CD14-positive monocyte (primary cell): ENCODE data around the gene SIK3. TPM values are rescaled to one million over a fixed set of nuclear protein-coding genes. Genes with fewer than 3 reads are reported as not detected.
"Not testable (repeated sequence)": the region's sequence is repeated elsewhere in the genome, so short reads cannot be mapped to it uniquely, and the experiment has no call there.

Source experiments
- DNase-seq, 3 donors: peaks; one replicate each; pipeline ENCODE4 v3.0.0-alpha.2; 2011 to 2022
- H2AFZ ChIP-seq: 2 replicates; pipeline ENCODE4 v1.6.0; 2012; ENCODE audit warnings: mild to moderate bottlenecking, low read depth, low read length, inconsistent platforms; ENCODE audit not compliant: insufficient read depth, poor library complexity, severe bottlenecking
- H3K27ac ChIP-seq, 2 donors: 1 replicate in 1 of 2; 2 replicates in 1 of 2; pipeline ENCODE4 v1.5.1; 2012 to 2013; ENCODE audit warnings: low read length in 2 of 2, control low read depth in 1 of 2, inconsistent platforms in 1 of 2, low read depth in 1 of 2, mild to moderate bottlenecking in 1 of 2
- H3K27me3 ChIP-seq, 2 donors: one replicate each; pipeline versions ENCODE4 v1.6.0 to v1.6.1; 2011 to 2013; ENCODE audit warnings: low read length in 2 of 2; ENCODE audit not compliant: control insufficient read depth in 2 of 2, insufficient read depth in 2 of 2
- H3K36me3 ChIP-seq, 2 donors: replicated peaks in 1 of 2; 1 replicate in 1 of 2; 2 replicates in 1 of 2; pipeline versions ENCODE4 v1.5.1 to v1.6.1; 2012 to 2013; ENCODE audit warnings: low read length in 2 of 2, control low read depth in 1 of 2, inconsistent platforms in 1 of 2, mild to moderate bottlenecking in 1 of 2; ENCODE audit not compliant: insufficient read depth in 2 of 2, control insufficient read depth in 1 of 2
- H3K4me1 ChIP-seq, 2 donors: 1 replicate in 1 of 2; 2 replicates in 1 of 2; pipeline versions ENCODE4 v1.5.1 to v1.6.1; 2012 to 2013; ENCODE audit warnings: low read length in 2 of 2, control low read depth in 1 of 2, inconsistent platforms in 1 of 2, mild to moderate bottlenecking in 1 of 2, moderate library complexity in 1 of 2; ENCODE audit not compliant: insufficient read depth in 2 of 2, control insufficient read depth in 1 of 2
- H3K4me2 ChIP-seq: replicated peaks from 2 replicates; pipeline ENCODE3; 2012; ENCODE audit warnings: low read length, moderate library complexity, mild to moderate bottlenecking; ENCODE audit not compliant: poor library complexity, severe bottlenecking; ENCODE audit errors: extremely low read depth
- H3K4me3 ChIP-seq, 3 experiments: fragments of 200-600 bp in 1 of 3; sonication (generic) in 1 of 3; replicated peaks in 1 of 3; 1 replicate in 2 of 3; 2 replicates in 1 of 3; pipeline ENCODE4 v1.5.1; 2011 to 2013; ENCODE audit warnings: low read length in 3 of 3, mild to moderate bottlenecking in 3 of 3, control low read depth in 2 of 3, low read depth in 2 of 3, inconsistent platforms in 1 of 3, moderate library complexity in 1 of 3
- H3K79me2 ChIP-seq: 2 replicates; pipeline ENCODE4 v1.6.0; 2012; ENCODE audit warnings: mild to moderate bottlenecking, control low read depth, inconsistent platforms, low read length, moderate library complexity; ENCODE audit not compliant: insufficient read depth
- H3K9ac ChIP-seq: 2 replicates; pipeline ENCODE4 v1.6.0; 2017; ENCODE audit warnings: low read length, mild to moderate bottlenecking; ENCODE audit not compliant: insufficient read depth, poor library complexity, severe bottlenecking
- H3K9me3 ChIP-seq, 2 donors: replicated peaks in 1 of 2; 1 replicate in 1 of 2; 2 replicates in 1 of 2; pipeline versions ENCODE4 v1.5.1 to v1.6.1; 2012 to 2013; ENCODE audit warnings: low read length in 2 of 2, control low read depth in 1 of 2; ENCODE audit not compliant: control insufficient read depth in 1 of 2, insufficient read depth in 1 of 2
- H4K20me1 ChIP-seq: 2 replicates; pipeline ENCODE4 v1.6.0; 2012; ENCODE audit warnings: mild to moderate bottlenecking, low read length, control low read depth, moderate library complexity; ENCODE audit not compliant: insufficient read depth
- H3K27ac Mint-ChIP-seq, 7 donors: one replicate each; pipeline ENCODE4 v1.8.0; 2020; ENCODE audit warnings: mild to moderate bottlenecking in 7 of 7, mixed read lengths in 7 of 7, moderate library complexity in 6 of 7, inconsistent platforms in 2 of 7
- H3K27me3 Mint-ChIP-seq, 3 donors: one replicate each; pipeline ENCODE4 v1.8.0; 2021 to 2022; ENCODE audit warnings: low read depth in 3 of 3, mild to moderate bottlenecking in 3 of 3, mixed read lengths in 3 of 3, moderate library complexity in 3 of 3, inconsistent platforms in 1 of 3
- H3K36me3 Mint-ChIP-seq, 2 donors: one replicate each; pipeline ENCODE4 v1.8.0; 2020; ENCODE audit warnings: mixed read lengths in 2 of 2, inconsistent platforms in 1 of 2, mild to moderate bottlenecking in 1 of 2
- H3K4me1 Mint-ChIP-seq: one replicate; pipeline ENCODE4 v1.8.0; 2020; ENCODE audit warnings: mild to moderate bottlenecking, mixed read lengths
- H3K4me3 Mint-ChIP-seq, 2 donors: one replicate each; pipeline ENCODE4 v1.8.0; 2020; ENCODE audit warnings: mild to moderate bottlenecking in 2 of 2, mixed read lengths in 2 of 2, moderate library complexity in 1 of 2
- H3K9me3 Mint-ChIP-seq, 7 donors: one replicate each; pipeline ENCODE4 v1.8.0; 2020 to 2022; ENCODE audit warnings: mixed read lengths in 7 of 7, mild to moderate bottlenecking in 6 of 7, moderate library complexity in 6 of 7, inconsistent platforms in 2 of 7
- CTCF ChIP-seq: fragments of 200-600 bp; IDR thresholded peaks from one replicate; pipeline ENCODE4 v1.8.0; 2022; ENCODE audit warnings: antibody characterized with exemption, mild to moderate bottlenecking
- WGBS: methylation state at CpG from one replicate; pipeline ENCODE4 v1.1.5; 2013; ENCODE audit warnings: missing lambda C conversion rate; ENCODE audit not compliant: insufficient coverage; 5-methylcytosine and 5-hydroxymethylcytosine counted together
- intact Hi-C, 2 donors: fragments of 100-400 bp; cut with micrococcal nuclease; formaldehyde crosslinking; loops; one replicate each; pipeline versions ENCODE4 v1.15.0 to v1.15.1; 2023
- polyA plus RNA-seq, 3 donors: library from polyadenylated mRNA; depleted of rRNA in 1 of 3; unstranded in 2 of 3; stranded (reverse) in 1 of 3; fragments of 300-500 nt in 2 of 3; fragments of >200 nt in 1 of 3; fragmentation: Illumina TruSeq in 2 of 3; gene quantifications; 1 replicate in 2 of 3; 2 replicates in 1 of 3; pipeline ENCODE4 v1.2.3, GENCODE V29; 2012 to 2021

The SIK3 gene
- polyA plus RNA-seq, 3 donors = 18.3 to 142 (median 20.0) TPM

- H3K27ac Mint-ChIP-seq = peak overlapping the region in 1 of 7 donors; percentile 61
- H3K4me3 ChIP-seq = peak overlapping the region; percentile 10 to 78 (median 47)
- H3K9me3 Mint-ChIP-seq = peaks cover 0 to 1% (median 0%) of the 10 kb centered on the region in 7 donors
- H3K36me3 Mint-ChIP-seq = no peaks in the 10 kb centered on the region
- peak overlapping the region; percentile 48 for H3K9ac ChIP-seq
- peaks cover 14% of the 10 kb centered on the region for H3K4me1 Mint-ChIP-seq
- no peaks in the 10 kb centered on the region for H3K9me3 ChIP-seq
- no peaks in the 10 kb centered on the region for H3K79me2 ChIP-seq
- peaks cover 17 to 19% of the 10 kb centered on the region in 2 donors for H3K4me1 ChIP-seq
- H3K27me3 ChIP-seq = no peaks in the 10 kb centered on the region
- intact Hi-C loops = no loop called here
- TF ChIP-seq CTCF = peak; percentile 33
- peak overlapping the region; percentile 74 to 88 for H3K4me3 Mint-ChIP-seq
- H3K4me2 ChIP-seq = peak overlapping the region; percentile 87
- no peaks in the 10 kb centered on the region for H3K36me3 ChIP-seq
- H3K27me3 Mint-ChIP-seq = peaks cover 3 to 8% (median 4%) of the 10 kb centered on the region in 3 donors
- no peaks in the 10 kb centered on the region for H4K20me1 ChIP-seq
- H2AFZ ChIP-seq = peak overlapping the region; percentile 87
- no peak overlapping the region for H3K27ac ChIP-seq
- WGBS = 5% methylated on average over 50 of the region's 57 CpGs
- peak; percentile 41 to 48 (median 45) for DNase-seq
These were observed 262.2 kb downstream of the SIK3 start for GRCh38 chr11:116835791-116836631.

GRCh38 chr11:116835042-116835772, 263.0 kb downstream of the SIK3 start:
- no peaks in the 10 kb centered on the region for H3K36me3 Mint-ChIP-seq
- Histone ChIP-seq H4K20me1 (no peaks in the 10 kb centered on the region), H3K36me3 (no peaks in the 10 kb centered on the region), H2AFZ (peak overlapping the region; percentile 87), H3K4me3 (peak overlapping the region; percentile 10 to 78 (median 47)), H3K9me3 (no peaks in the 10 kb centered on the region), H3K79me2 (no peaks in the 10 kb centered on the region), H3K4me1 (peaks cover 17 to 19% of the 10 kb centered on the region in 2 donors), H3K4me2 (peak overlapping the region; percentile 87), H3K9ac (peak overlapping the region; percentile 48), H3K27ac (no peak overlapping the region), H3K27me3 (no peaks in the 10 kb centered on the region)
- TF ChIP-seq CTCF = no peak
- intact Hi-C loops = no loop called here
- peaks cover 14% of the 10 kb centered on the region for H3K4me1 Mint-ChIP-seq
- H3K4me3 Mint-ChIP-seq = peak overlapping the region; percentile 74 to 88
- peaks cover 0 to 1% (median 0%) of the 10 kb centered on the region in 7 donors for H3K9me3 Mint-ChIP-seq
- WGBS = 2% methylated on average over 27 of the region's 28 CpGs
- peak; percentile 6 to 16 (median 13) for DNase-seq
- peaks cover 3 to 8% (median 4%) of the 10 kb centered on the region in 3 donors for H3K27me3 Mint-ChIP-seq
- H3K27ac Mint-ChIP-seq = peak overlapping the region in 1 of 7 donors; percentile 41

GRCh38 chr11:116834535-116835041, 263.6 kb downstream of the SIK3 start:
- Histone ChIP-seq H3K4me2 (peak overlapping the region; percentile 87), H3K4me1 (peaks cover 17 to 19% of the 10 kb centered on the region in 2 donors), H2AFZ (peak overlapping the region; percentile 87), H3K4me3 (peak overlapping the region in 1 of 3 experiments; percentile 78)
- H3K79me2 ChIP-seq, H3K27ac ChIP-seq, DNase-seq, H3K27me3 ChIP-seq, H3K36me3 ChIP-seq, H3K36me3 Mint-ChIP-seq, H3K27ac Mint-ChIP-seq, intact Hi-C loops, H4K20me1 ChIP-seq, H3K9ac ChIP-seq, H3K9me3 Mint-ChIP-seq, H3K27me3 Mint-ChIP-seq, H3K9me3 ChIP-seq: not testable (repeated sequence)
- Mint-ChIP-seq H3K4me3 (peak overlapping the region; percentile 74 to 88), H3K4me1 (peaks cover 14% of the 10 kb centered on the region)
- WGBS = 79% methylated on average over 12 of the region's 13 CpGs
